Amniotic stem cell (primary cell): ENCODE measurements around the gene BCL10.

ENCODE experiments used
- DNase-seq: peaks from one replicate; lab custom pipeline; 2025; lab: John Stamatoyannopoulos, UW

The BCL10 gene

DNA sequence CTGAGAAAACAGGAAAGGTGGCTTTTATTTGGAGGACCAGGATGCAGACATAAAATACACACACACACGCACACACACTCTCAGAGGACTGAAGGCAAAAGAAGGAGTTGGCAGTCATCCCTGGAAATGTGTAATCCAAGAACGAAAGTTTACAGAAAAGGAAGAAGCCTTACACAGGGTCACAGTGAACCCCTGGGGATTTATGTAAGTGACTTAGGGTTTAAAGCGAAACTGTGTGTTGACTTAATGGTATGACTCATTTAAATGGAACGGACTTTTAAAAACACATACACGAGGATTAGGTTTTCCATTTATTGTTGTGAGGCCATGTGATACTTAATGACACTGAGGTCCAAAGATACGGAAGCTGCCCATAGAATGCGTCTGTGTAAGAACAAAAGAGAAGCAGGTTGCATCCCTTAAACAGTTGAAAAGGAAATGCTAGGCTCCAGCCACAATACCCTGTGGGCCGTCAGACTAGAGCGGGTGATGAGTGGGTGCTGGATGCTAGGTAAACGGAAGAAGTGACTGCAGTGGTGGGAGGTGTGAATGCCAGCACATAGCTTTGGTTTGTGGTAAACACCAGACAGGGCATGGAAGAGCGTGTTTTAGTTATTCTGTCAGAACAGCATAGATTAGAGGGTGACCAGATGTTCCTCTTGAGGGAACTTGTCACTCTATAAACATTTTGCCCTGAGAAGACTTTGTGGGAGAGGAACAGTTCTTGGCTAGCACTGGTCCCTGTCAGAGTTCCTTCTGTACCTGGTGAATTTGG is 21.6 kb upstream of the BCL10 start:
- DNase-seq: peak; percentile 77

DNA sequence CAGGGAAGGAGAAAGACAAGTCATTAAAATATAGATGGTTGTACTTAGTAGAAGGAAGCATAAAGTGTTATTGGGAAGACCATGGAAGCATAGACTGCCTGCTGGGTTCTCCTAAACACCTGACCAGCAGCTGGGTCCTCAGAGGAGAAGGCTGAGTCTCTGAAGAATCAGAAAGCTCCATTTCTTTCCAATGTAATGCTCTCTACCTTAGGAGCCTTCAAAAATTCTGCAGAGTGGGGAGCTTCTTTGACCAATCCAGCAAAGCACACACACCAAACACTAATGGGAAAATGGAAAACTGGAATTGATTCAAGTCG is 21.1 kb upstream of the BCL10 start:
- DNase-seq: no peak

DNA sequence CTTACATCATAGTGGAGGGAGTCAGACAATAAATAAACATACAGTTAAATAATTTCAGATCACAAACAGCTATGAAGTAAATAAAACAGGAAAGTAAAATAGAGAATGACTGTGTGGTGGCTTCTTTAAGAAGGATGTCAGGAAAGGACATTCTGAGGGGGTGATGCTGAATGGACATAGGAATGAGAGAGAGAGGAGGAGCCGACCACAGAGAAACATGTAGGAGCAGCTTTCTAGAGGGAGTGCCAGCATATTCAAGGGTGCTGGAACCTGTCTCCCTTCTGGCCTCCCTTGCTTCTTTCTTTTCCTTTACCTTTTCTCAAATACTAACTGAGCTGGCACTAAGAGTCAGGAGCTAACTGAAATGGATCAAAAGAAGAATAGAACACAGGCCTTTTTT is 20.5 kb upstream of the BCL10 start:
- DNase-seq: no peak

- DNase-seq: no peak
Observed at GRCh38 chr1:85295654-85296053, 19.2 kb upstream of the BCL10 start.

DNA sequence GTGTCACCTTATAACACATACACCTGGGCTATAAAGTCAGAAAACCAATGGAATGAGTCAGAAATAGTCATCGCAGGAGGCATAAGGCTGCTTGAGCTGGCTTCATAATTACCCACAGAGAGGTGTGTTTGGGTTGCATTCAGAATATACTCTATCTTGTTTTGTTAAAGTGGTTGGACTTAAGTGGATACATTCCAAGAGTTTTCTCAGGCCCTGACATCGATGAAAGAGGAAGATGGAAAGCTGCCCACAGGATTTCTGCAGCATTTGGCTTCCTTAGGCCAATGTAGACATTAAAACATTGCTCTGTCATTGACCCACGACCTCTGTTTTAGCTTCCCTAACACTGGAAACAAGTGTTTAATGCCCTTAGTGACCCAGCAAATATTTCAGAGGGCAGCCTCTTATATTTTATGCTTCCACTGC is 18.6 kb upstream of the BCL10 start:
- no peak for DNase-seq

- DNase-seq: no peak
Observed at GRCh38 chr1:85290826-85291225, 14.4 kb upstream of the BCL10 start.

DNA sequence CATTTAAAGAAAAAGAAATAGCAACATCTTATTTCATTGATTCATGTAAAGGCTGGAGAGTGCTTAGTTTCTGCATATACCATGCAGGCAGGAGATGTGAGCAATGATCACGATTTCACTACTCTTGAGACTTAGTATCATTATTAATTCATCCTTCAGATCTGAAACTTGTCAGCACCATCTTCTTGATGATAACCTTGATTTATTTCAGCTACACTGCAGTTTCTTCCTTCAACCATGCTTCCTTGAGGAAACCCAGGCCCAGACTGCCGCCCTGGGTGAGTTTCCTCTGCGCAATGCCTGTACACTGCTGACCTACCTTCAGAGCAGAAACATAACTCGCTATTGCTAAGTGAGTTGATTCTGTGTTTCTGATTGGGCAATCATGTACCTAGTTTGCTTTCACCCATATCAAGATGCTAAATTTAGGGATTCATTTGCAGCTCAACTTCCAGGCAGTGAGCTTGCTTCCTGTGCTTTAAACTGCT is 13.5 kb upstream of the BCL10 start:
- DNase-seq: no peak

- DNase-seq: peak; percentile 75
Observed at GRCh38 chr1:85289207-85289847, 12.9 kb upstream of the BCL10 start.

DNA sequence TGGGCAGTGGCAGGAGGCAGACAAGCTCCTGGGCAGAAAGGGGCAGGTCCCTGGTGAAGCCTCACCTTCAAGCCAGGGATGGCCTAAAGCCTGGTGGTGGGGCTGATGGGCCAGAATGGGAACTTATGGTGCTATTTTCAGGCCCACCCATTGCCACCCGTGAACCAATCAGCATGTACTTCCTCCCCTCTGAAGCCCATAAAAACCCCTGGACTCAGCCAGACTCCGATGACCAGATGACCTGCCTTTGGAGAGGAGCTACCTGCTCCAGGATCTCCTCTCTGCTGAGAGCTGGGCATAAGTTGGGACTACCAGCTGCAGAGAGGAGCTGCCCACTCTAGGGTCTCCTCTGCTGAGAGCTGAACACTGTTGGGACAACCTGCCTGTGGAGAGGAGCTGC is 7.8 kb upstream of the BCL10 start:
- DNase-seq: no peak

- DNase-seq: no peak
Observed at GRCh38 chr1:85283475-85284199, 7.2 kb upstream of the BCL10 start.

DNA sequence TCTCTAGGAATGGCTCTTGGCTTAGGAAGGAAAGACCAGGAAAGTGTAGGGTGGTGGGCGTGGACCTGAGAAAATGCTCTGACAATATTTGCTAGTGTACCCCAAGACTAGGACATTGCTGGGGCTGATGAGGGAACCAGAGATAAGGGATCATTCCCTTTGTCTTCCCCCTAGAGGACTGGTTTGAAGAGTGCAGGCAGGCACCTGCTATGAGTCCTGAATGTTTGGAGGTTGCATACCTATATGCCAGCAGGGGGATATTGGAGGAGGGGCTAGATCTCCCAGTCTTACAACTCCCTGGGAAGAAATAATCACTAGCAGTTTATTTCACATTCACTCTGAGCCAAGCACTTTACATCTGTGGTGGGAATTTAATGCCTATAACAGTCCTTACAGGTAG is 6.0 kb upstream of the BCL10 start:
- DNase-seq: no peak

DNA sequence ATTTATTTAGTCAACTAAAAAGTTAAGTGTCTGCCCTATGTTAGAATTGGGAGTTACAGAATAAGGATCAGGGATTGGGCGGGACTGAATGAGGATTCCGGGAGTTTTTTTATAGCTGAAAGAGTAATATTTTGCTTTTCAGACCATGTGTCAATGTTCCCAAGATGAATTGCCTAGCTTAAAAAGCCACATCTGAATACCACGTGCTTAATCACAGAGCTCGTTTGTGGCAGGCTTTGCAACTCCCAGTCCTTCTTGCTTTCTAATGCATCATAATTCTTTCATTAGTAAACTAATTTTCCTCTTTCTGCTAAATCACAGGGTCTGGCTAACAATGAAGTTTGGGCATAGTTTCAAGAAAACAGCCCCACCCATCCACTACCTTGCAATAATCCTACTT is 4.2 kb upstream of the BCL10 start:
- no peak for DNase-seq

DNA sequence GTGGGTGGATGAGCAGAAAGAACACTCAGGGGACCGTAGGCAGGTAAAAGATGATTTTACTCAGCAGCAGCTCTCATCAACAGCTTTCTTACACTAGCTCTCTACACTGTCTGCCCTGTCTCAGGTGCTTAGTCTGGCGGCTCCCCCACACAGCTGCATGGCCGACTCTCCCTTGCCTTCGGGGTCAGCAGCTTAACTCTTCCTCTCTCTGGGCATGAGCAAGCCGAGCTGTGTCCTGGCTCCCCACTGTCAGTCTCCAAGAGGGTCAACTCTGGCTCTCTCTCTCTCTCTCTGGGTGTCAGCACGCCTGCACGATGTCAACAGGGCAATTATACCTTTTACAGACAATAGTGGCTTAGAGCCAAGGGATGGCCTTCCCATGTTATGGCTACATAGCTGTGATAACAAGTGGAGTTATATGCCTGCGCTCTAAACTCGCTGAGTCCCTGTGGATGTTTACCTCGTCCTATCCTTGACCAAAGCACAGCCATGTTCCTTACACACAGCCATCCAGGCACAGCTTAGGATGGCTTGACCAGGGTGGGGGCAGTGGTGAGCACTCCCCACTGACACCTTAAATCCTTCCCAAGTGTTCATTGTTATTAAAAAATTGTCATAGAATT is 3.1 kb upstream of the BCL10 start:
- DNase-seq: no peak

DNA sequence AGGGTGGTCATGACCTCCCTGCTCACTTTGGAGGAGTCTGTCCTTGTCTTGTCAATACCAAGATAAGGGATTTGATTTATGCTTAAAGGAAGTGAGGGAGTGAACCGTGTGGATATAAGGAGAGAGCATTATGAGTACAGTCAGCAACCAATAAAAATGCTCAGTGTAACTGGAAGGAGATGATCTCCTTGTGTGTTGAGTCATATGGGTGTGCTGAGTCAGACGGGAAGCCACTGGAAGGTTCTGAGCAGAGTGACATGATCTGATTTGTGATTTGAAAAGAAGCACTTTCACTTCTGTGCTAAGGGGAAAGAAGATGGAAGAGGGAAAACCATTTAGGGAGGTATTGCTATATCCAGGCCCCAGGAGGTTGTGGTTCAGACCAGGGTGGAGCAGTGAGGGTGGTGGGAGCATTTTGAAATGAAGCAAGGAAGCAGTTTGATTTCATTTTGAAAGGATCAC is 2.5 kb upstream of the BCL10 start:
- peak; percentile 86 for DNase-seq

DNA sequence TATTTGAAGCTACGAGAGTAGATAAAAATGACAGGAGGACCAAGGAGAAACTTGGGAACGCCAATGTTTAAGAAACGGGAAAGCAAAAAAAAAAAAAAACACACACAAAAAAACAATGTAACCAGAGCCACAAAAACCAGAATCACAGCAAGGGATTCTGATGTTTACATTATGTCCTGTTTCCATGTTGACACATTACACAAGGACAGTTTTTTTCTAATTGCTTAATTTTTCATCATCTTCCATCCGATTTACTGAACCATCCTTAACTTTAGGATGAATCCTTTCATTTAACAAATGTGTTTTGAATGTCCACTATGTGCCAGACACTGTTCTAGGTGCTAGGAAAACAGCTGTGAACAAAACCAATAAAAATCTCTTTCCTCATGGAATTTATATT is 1.4 kb upstream of the BCL10 start:
- no peak for DNase-seq

DNA sequence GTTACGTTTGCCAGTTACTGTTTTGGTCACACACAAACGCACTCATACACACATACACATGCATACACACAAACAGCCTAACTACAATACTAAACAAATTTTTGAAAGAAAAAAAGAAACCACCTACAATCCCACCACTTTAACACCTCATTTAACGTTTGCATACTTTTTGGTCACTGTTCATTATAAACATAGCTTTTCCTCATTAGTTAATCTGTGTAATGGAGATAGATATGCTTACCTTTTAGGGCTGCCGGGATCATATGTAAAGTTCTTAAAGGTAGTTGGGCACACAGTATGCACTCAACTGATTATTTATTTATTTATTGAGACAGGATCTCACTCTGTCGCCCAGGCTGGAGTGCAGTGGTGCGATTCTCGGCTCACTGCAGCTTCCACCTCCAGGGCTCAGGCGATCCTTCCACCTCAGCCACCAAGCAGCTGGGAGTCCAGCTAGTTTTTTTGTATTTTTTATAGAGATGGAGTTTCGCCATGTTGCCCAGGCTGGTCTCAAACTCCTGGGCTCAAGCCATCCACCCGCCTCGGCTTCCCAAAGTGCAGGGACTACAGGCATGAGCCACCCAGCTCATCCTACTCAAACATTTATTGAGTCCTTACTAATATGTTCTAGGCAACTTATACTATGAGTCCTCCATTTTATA is 677 bp upstream of the BCL10 start:
- DNase-seq: no peak

GRCh38 chr1:85275701-85276214 is 674 bp downstream of the BCL10 start:
- DNase-seq: no peak

DNA sequence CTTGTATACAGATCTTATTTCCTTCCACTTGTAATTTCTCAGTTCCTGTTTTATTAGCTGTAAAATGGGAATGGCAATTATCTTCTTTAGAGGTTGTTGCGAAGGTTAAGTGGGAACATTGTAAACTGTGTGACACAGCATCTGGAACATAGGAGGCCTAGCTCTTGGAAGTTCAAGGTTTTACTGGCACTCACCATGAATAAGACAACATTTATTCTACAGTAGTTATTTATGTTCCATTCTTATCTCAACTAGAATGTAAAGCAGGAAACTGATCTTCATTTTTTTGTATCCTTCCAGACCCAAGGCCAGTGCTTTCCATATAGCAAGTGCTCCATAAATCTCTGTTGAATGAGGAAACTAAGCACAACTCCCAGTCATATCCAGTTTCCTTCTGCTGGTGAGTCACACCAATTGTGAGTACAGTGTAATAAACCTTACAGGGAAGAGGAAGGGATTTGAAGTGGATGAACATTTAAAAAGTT is 1.4 kb downstream of the BCL10 start:
- peak; percentile 43 for DNase-seq

GRCh38 chr1:85273397-85273796 is 3.0 kb downstream of the BCL10 start:
- DNase-seq: no peak

DNA sequence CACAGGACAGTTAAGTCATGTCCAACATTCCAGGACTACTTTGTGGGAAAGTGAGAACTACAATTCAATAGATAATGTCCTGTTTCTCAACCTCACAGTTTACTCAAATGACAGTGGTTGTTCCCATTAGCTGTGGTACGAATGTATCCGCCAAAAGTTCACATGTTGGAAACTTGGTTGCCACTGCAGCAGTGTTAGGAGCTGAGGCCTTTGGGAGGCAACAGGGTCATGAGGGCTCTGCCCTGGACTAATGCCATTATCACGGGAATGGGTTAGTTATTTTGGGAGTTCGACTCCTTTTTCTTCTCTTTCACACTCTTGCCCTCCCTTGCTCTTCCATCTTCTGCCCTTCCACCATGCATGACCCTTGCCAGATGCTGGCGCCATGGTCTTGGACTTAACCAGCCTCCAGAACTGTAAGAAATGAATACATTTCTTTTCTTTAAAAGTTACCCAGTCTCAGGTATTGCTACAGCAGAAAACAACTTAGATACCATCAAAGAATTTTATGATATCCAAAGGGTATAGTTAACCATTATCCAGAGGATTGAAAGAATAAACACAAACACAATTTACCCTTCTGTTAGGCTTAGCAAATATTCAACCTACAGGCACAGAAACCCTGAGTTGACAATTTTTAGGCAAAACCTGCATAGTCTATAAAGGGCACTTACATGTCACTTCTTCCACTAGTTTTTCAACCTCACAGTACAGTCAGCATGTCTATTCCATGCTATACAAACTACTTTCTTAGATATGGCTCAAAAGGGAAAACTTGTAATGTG is 7.4 kb downstream of the BCL10 start:
- DNase-seq: no peak

DNA sequence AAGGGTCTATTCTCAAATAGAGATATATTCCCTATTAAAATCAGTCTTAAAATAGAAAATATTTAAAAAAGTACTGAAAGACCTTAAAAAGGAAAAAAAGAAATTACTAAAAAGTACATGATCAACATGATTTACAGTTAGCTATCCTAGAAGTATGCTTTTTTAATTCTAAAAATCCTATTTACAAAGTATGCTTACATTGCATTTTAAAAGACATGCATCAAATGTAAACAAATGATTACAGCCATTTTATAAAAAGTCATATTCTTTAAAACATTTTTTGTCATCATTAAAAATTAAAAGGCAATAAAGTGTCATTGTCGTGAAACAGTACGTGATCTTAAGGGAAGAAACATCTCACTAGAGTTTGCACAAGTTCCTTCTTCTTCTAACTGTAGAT is 9.1 kb downstream of the BCL10 start:
- no peak for DNase-seq
